Erythroblast (primary cell): ENCODE data around the gene AFF3.
"Not testable (repeated sequence)": the region's sequence is repeated elsewhere in the genome, so short reads cannot be mapped to it uniquely, and the experiment has no call there.

Source experiments
- GATA1 ChIP-seq: IDR thresholded peaks from 2 replicates; pipeline ENCODE4 v1.6.1; 2011; ENCODE audit warnings: low read depth, mild to moderate bottlenecking, control low read depth, low read length, moderate library complexity
- POLR2A ChIP-seq: IDR thresholded peaks from 2 replicates; pipeline ENCODE4 v1.6.1; 2011; ENCODE audit warnings: mild to moderate bottlenecking, low read length

GRCh38 chr2:99947366-99947765 is 195.0 kb downstream of the AFF3 start:
- not testable (repeated sequence) for TF ChIP-seq POLR2A, GATA1
